Esophagus muscularis mucosa (tissue), 4 donors: ENCODE data around the gene HIVEP2. TPM values are rescaled to one million over a fixed set of nuclear protein-coding genes. Genes with fewer than 3 reads are reported as not detected.

Experiments
- DNase-seq: peaks from one replicate; pipeline ENCODE4 v3.0.0-alpha.2; 2017; ENCODE audit errors: extremely low spot score
- H3K27ac ChIP-seq, 4 donors: fragments of 200-600 bp; sonication (generic); replicated peaks in 1 of 4; 1 replicate in 3 of 4; 2 replicates in 1 of 4; pipeline ENCODE4 v1.5.1; 2016 to 2019; ENCODE audit warnings: mild to moderate bottlenecking in 1 of 4
- H3K27me3 ChIP-seq, 4 donors: fragments of 200-600 bp; sonication (generic); one replicate each; pipeline versions ENCODE4 v1.5.1 to v1.6.0; 2016 to 2019
- H3K36me3 ChIP-seq, 4 donors: fragments of 200-600 bp; sonication (generic); one replicate each; pipeline ENCODE4 v1.5.1; 2016 to 2019
- H3K4me1 ChIP-seq, 4 donors: fragments of 200-600 bp; sonication (generic); one replicate each; pipeline ENCODE4 v1.5.1; 2016 to 2019
- H3K4me3 ChIP-seq, 4 donors: fragments of 200-600 bp; sonication (generic); 1 replicate in 2 of 4; 2 replicates in 2 of 4; pipeline ENCODE4 v1.5.1; 2016 to 2019; ENCODE audit warnings: mild to moderate bottlenecking in 4 of 4, moderate library complexity in 1 of 4
- H3K9me3 ChIP-seq, 4 donors: fragments of 200-600 bp; sonication (generic); 1 replicate in 3 of 4; 2 replicates in 1 of 4; pipeline ENCODE4 v1.5.1; 2016 to 2019
- CTCF ChIP-seq, 3 experiments: fragments of 200-600 bp in 2 of 3; fragments of 450-650 bp in 1 of 3; sonication (generic) in 2 of 3; IDR thresholded peaks; one replicate each; pipeline ENCODE4 v1.5.1; 2017 to 2019; ENCODE audit warnings: antibody characterized with exemption in 3 of 3, mild to moderate bottlenecking in 2 of 3, moderate library complexity in 1 of 3
- EP300 ChIP-seq: sonication (generic); formaldehyde crosslinking; IDR thresholded peaks from one replicate; pipeline ENCODE4 v1.6.1; 2017; ENCODE audit warnings: antibody characterized with exemption
- POLR2A ChIP-seq: fragments of 450-650 bp; IDR thresholded peaks from one replicate; pipeline ENCODE4 v1.6.1; 2017; ENCODE audit warnings: antibody characterized with exemption, moderate library complexity, mild to moderate bottlenecking, low read depth
- POLR2AphosphoS5 ChIP-seq, 2 donors: sonication (generic); formaldehyde crosslinking; IDR thresholded peaks; one replicate each; pipeline ENCODE4 v1.6.1; 2017; ENCODE audit warnings: antibody characterized with exemption in 2 of 2
- WGBS: methylation state at CpG from one replicate; pipeline ENCODE4 v1.1.5; 2018; 5-methylcytosine and 5-hydroxymethylcytosine counted together
- intact Hi-C: fragments of 100-400 bp; cut with DNase I; formaldehyde crosslinking; loops from one replicate; pipeline ENCODE4 v1.15.1; 2023
- total RNA-seq, 4 donors: library from RNA; depleted of rRNA; stranded (reverse); fragments of >200 nt; gene quantifications; one replicate each; pipeline versions ENCODE4 v1.1.0 to v1.2.1, GENCODE V29; 2016

Gene HIVEP2
- total RNA-seq, 4 donors from 2014 or later, result 20.3 to 29.3 (median 22.1) TPM

DNA sequence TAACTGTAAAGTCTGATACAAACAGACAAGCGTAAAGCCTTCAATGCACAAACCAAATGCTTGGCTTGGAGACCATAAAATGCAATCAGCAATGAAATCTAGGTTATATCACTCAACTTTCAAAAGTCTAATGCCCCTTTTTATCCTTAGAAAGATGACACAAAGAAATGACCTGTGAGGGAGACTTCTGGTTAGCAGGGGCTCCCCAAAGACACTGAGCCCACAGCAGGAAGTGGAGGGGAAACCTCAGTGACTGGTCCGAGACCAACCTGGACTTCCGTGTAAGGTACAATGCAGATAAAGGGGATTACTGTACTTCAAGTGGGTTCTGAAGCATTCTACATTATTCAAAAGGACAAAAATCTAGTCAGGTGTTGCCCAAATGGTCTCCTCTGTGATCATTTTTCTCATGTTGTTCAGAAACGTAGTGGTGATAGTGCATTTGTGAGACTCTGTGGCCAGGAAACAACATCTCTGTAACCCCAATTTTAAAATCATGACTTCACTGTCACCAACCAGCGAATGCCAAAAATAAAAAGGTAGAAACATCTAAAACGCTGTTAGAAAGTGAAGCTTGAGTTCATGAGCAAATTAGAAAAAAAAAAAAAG, 88.2 kb downstream of the HIVEP2 start:
- whole genome bisulfite sequencing, result 70% methylated on average over 6 of the region's 6 CpGs
- Histone ChIP-seq H3K36me3 (no peaks in the 10 kb centered on the region), H3K4me3 (no peak overlapping the region), H3K4me1 (peaks cover 0 to 55% (median 39%) of the 10 kb centered on the region in 4 donors), H3K27me3 (no peaks in the 10 kb centered on the region), H3K9me3 (no peaks in the 10 kb centered on the region), H3K27ac (no peak overlapping the region)
- DNase-seq, result no peak
- TF ChIP-seq EP300, result no peak
- no peak for TF ChIP-seq POLR2A
- TF ChIP-seq POLR2AphosphoS5 (IDR thresholded peaks at IDR 0.05), result no peak
- no peak for TF ChIP-seq CTCF (IDR thresholded peaks at IDR 0.05)
- intact Hi-C loops, result no loop called here

DNA sequence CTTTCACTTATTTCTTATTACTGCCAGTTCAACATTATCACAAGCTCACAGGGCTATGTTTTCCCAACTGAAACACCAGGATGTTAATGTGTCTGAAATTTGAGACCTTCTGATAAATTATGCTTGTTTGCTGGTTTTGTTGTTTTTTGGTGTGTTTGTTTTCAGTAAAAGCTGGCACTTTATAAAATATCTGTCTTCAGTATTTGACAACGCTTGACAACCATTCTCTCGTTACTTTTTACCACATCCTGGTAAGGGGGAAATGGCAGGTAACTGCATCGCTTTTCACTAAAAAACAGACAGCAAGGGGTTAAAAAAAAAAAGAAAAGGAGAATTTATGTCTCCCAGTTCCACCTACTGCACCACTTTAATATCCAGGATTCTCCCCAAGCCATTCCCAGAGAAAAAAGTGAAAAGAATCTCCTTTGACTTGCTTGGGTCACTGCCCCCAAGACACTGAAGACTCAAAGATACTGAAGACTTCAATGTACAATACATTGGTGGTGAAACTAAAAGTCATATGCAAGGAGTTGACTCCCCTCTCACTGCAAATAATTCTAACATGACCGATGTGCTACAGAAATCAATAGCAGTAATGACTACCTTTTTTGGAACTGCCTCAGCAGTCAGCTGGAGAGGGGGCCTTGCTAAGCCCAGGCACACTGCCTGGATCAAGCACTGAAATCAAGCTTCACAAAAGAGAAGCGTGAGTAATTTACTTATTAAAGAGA, 88.9 kb downstream of the HIVEP2 start:
- no peaks in the 10 kb centered on the region for H3K27me3 ChIP-seq
- intact Hi-C loops, result no loop called here
- H3K4me1 ChIP-seq, result peaks cover under 1 to 55% (median 42%) of the 10 kb centered on the region in 4 donors
- no peaks in the 10 kb centered on the region for H3K36me3 ChIP-seq
- no peak for DNase-seq
- no peaks in the 10 kb centered on the region for H3K9me3 ChIP-seq
- no peak overlapping the region for H3K4me3 ChIP-seq
- no peak overlapping the region for H3K27ac ChIP-seq
- TF ChIP-seq EP300 (no peak), POLR2AphosphoS5 (IDR thresholded peaks at IDR 0.05) (no peak), CTCF (IDR thresholded peaks at IDR 0.05) (no peak), POLR2A (no peak)
- 68% methylated on average over 5 of the region's 5 CpGs for WGBS

DNA sequence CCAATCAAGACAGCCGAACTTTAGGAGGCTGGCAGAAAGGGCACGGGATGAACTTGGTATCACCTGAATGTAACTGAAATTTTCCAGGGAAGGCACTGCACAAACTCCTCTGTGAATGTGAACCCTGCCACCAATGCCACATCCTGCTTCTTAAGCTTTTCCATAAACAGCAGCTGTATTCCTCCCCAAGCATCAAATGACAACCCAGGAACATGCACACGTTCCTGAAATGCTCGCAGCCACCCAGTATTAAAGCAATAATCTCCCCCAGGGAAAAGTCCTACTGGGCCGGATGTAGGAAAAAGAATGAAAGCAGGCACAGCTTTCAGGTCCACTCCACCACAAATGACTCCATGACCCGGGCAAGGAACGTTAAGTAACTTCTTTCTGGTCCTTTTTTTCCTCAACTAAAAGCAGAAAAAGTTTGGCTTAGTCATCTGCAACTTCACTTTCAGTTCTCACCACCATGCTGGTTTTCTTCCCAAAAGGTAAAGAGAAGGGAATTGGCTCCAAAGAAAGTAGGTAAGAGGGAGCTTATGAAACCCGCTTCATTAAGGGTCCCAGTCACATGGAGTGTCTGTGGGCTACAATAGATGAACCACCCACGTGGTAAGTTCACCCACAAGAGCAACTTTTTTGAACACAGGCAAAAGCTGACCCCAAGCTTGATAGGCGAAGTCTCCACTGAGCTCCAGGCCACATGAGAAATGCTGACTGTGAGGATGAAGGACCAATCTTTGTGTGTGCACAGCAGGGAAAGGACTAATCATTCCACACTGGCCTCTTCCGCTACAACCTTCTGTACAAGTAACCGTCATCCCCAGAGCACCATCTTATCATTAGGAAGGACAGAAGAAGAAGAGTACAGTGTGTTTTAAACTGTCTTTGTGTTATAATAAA, 90.1 kb downstream of the HIVEP2 start:
- intact Hi-C loops, result no loop called here
- TF ChIP-seq EP300 (no peak), POLR2A (no peak), POLR2AphosphoS5 (IDR thresholded peaks at IDR 0.05) (no peak), CTCF (IDR thresholded peaks at IDR 0.05) (no peak)
- no peak for DNase-seq
- Histone ChIP-seq H3K4me3 (no peak overlapping the region), H3K27me3 (no peaks in the 10 kb centered on the region), H3K4me1 (peaks cover 6 to 61% (median 48%) of the 10 kb centered on the region in 4 donors), H3K27ac (no peak overlapping the region), H3K9me3 (no peaks in the 10 kb centered on the region), H3K36me3 (no peaks in the 10 kb centered on the region)
- WGBS, result 79% methylated on average over 12 of the region's 12 CpGs

- intact Hi-C loops, result no loop called here
Measured at GRCh38 chr6:142853244-142854180, 91.5 kb downstream of the HIVEP2 start.

More at GRCh38 chr6:142853244-142854180, 91.5 kb downstream of the HIVEP2 start:
- TF ChIP-seq CTCF (IDR thresholded peaks at IDR 0.05) (no peak), POLR2A (no peak), EP300 (no peak), POLR2AphosphoS5 (IDR thresholded peaks at IDR 0.05) (no peak)
- no peaks in the 10 kb centered on the region for H3K9me3 ChIP-seq
- H3K36me3 ChIP-seq, result no peaks in the 10 kb centered on the region
- no peak overlapping the region for H3K4me3 ChIP-seq
- no peaks in the 10 kb centered on the region for H3K27me3 ChIP-seq
- H3K27ac ChIP-seq, result no peak overlapping the region
- DNase-seq, result no peak
- WGBS, result 92% methylated on average over 6 of the region's 6 CpGs
- H3K4me1 ChIP-seq, result peaks cover 8 to 66% (median 53%) of the 10 kb centered on the region in 4 donors
